HepG2 (cell line): ENCODE measurements around the gene MRPS35. TPM values are rescaled to one million over a fixed set of nuclear protein-coding genes. Genes with fewer than 3 reads are reported as not detected.

Experiments used
- CSRNP2 ChIP-seq: sonication (generic); formaldehyde crosslinking; conservative IDR thresholded peaks from 2 replicates; pipeline ENCODE4 v1.8.0; 2022; ENCODE audit warnings: low read depth, missing genetic modification reagents
- DR1 ChIP-seq: sonication (generic); formaldehyde crosslinking; IDR thresholded peaks from 2 replicates; pipeline ENCODE4 v1.8.0; 2021; ENCODE audit warnings: mild to moderate bottlenecking, missing genetic modification reagents, inconsistent platforms
- ESRRA ChIP-seq: sonication (generic); formaldehyde crosslinking; IDR thresholded peaks from 2 replicates; pipeline ENCODE4 v1.5.1; 2020; ENCODE audit warnings: mild to moderate bottlenecking, low read depth, missing genetic modification reagents
- FOXA1 ChIP-seq, 2 experiments: fragments of 450-650 bp in 1 of 2; sonication (generic) in 1 of 2; formaldehyde crosslinking in 1 of 2; IDR thresholded peaks; 2 replicates each; pipeline versions ENCODE4 v1.4.0 to v1.6.1; 2016 to 2020; ENCODE audit warnings: missing genetic modification reagents in 1 of 2
- HDAC6 ChIP-seq: fragments of 200-600 bp; sonication (generic); IDR thresholded peaks from 2 replicates; pipeline ENCODE4 v1.7.0; 2017; ENCODE audit warnings: mild to moderate bottlenecking, antibody characterized with exemption, low read length, low read depth
- KDM5A ChIP-seq: fragments of 200-600 bp; sonication (generic); IDR thresholded peaks from 2 replicates; pipeline ENCODE4 v1.7.0; 2018; ENCODE audit warnings: antibody characterized with exemption, mild to moderate bottlenecking, low read length, borderline replicate concordance
- NR2F6 ChIP-seq, 2 experiments: IDR thresholded peaks; 2 replicates each; pipeline ENCODE4 v1.6.1; 2016; ENCODE audit warnings: antibody characterized with exemption in 1 of 2, mild to moderate bottlenecking in 1 of 2
- ZFP1 ChIP-seq: IDR thresholded peaks from 2 replicates; pipeline ENCODE4 v1.6.1; 2016
- ZNF646 ChIP-seq: sonication (generic); formaldehyde crosslinking; IDR thresholded peaks from 2 replicates; pipeline ENCODE4 v1.9.0; 2021; ENCODE audit warnings: mild to moderate bottlenecking, missing genetic modification reagents
- ZNF878 ChIP-seq: sonication (generic); formaldehyde crosslinking; IDR thresholded peaks from 2 replicates; pipeline ENCODE4 v1.8.1; 2023; ENCODE audit warnings: mild to moderate bottlenecking, missing genetic modification reagents, moderate library complexity
- polyA plus RNA-seq, 8 experiments: library from polyadenylated mRNA; depleted of rRNA in 3 of 8; stranded (reverse) in 7 of 8; unstranded in 1 of 8; fragments of >200 nt; fragmentation: Illumina TruSeq in 4 of 8; extraction: Trizol in 4 of 8; gene quantifications; 2 replicates each; pipeline versions ENCODE4 v1.2.1 to v1.2.3, GENCODE V29; 2011 to 2016; ENCODE audit warnings: low read depth in 4 of 8, missing spikeins in 1 of 8, mixed read lengths in 1 of 8; ENCODE audit not compliant: insufficient read depth in 1 of 8
- total RNA-seq, 5 experiments: library from RNA; depleted of rRNA; stranded (reverse); fragments of >200 nt; fragmentation: Illumina TruSeq; extraction: Trizol; gene quantifications; 2 replicates each; pipeline ENCODE4 v1.2.3, GENCODE V29; 2016; ENCODE audit warnings: low read depth in 1 of 5
- TF ChIP-seq, protein P1 (sequence below), 2 experiments: sonication (generic) in 1 of 2; formaldehyde crosslinking in 1 of 2; IDR thresholded peaks; 2 replicates each; pipeline versions ENCODE4 v1.6.1 to v1.9.0; 2014 to 2022; ENCODE audit warnings: antibody characterized with exemption in 1 of 2, borderline replicate concordance in 1 of 2, inconsistent platforms in 1 of 2, low read depth in 1 of 2, missing genetic modification reagents in 1 of 2
- TF ChIP-seq, protein P2 (sequence below): IDR thresholded peaks from 2 replicates; pipeline ENCODE4 v1.6.1; 2018; ENCODE audit warnings: missing genetic modification reagents

Gene MRPS35
- total and polyA plus RNA-seq, 2 of the 13 experiments (the other 11 are each of a cell fraction or from before 2014, with no cell fraction given), result 63.4 to 104 TPM

GRCh38 chr12:27710592-27711316 is at the start of gene MRPS35 (continued):
- TF ChIP-seq ZNF646 (CRISPR knock-in tag) (no peak), KDM5A (peak; percentile 96), CSRNP2 (no peak), NR2F6 (IDR thresholded peaks at IDR 0.05) (no peak), NR2F6 (CRISPR knock-in tag; IDR thresholded peaks at IDR 0.05) (peak; percentile 69; the same call in 1 of the 2 replicates), FOXA1 (IDR thresholded peaks at IDR 0.05) (no peak), FOXA1 (CRISPR knock-in tag; IDR thresholded peaks at IDR 0.05) (peak; percentile 46; the same call in 1 of the 2 replicates), ESRRA (CRISPR knock-in tag) (peak; percentile 80), DR1 (CRISPR knock-in tag) (peak; percentile 91), HDAC6 (no peak), ZNF878 (CRISPR knock-in tag) (peak; percentile 84), ZFP1 (CRISPR knock-in tag) (peak; percentile 25; the same call in 1 of the 2 replicates)
- TF ChIP-seq, protein P1, sequence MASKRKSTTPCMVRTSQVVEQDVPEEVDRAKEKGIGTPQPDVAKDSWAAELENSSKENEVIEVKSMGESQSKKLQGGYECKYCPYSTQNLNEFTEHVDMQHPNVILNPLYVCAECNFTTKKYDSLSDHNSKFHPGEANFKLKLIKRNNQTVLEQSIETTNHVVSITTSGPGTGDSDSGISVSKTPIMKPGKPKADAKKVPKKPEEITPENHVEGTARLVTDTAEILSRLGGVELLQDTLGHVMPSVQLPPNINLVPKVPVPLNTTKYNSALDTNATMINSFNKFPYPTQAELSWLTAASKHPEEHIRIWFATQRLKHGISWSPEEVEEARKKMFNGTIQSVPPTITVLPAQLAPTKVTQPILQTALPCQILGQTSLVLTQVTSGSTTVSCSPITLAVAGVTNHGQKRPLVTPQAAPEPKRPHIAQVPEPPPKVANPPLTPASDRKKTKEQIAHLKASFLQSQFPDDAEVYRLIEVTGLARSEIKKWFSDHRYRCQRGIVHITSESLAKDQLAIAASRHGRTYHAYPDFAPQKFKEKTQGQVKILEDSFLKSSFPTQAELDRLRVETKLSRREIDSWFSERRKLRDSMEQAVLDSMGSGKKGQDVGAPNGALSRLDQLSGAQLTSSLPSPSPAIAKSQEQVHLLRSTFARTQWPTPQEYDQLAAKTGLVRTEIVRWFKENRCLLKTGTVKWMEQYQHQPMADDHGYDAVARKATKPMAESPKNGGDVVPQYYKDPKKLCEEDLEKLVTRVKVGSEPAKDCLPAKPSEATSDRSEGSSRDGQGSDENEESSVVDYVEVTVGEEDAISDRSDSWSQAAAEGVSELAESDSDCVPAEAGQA (IDR thresholded peaks at IDR 0.05; ENCODE audit: low read depth), result peak; percentile 92
- TF ChIP-seq, protein P1 (CRISPR knock-in tag; IDR thresholded peaks at IDR 0.05; ENCODE audit: borderline replicate concordance), result peak; percentile 62; the same call in 1 of the 2 replicates
- TF ChIP-seq, protein P2, sequence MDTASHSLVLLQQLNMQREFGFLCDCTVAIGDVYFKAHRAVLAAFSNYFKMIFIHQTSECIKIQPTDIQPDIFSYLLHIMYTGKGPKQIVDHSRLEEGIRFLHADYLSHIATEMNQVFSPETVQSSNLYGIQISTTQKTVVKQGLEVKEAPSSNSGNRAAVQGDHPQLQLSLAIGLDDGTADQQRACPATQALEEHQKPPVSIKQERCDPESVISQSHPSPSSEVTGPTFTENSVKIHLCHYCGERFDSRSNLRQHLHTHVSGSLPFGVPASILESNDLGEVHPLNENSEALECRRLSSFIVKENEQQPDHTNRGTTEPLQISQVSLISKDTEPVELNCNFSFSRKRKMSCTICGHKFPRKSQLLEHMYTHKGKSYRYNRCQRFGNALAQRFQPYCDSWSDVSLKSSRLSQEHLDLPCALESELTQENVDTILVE (CRISPR knock-in tag), result 0 out of 2 replicates have a peak, but pooled peaks have one; percentile 18
